Right renal cortex interstitium (tissue), 3 donors: ENCODE measurements around the gene FAM124A. TPM values are rescaled to one million over a fixed set of nuclear protein-coding genes. Genes with fewer than 3 reads are reported as not detected.

Experiments used
- DNase-seq, 3 donors: peaks; one replicate each; pipeline ENCODE4 v3.0.0-alpha.2; 2013; ENCODE audit warnings: low read depth in 3 of 3, low spot score in 2 of 3
- polyA plus RNA-seq, 3 donors: library from polyadenylated mRNA; unstranded; fragments of 120-200 nt; gene quantifications; one replicate each; pipeline ENCODE4 v1.2.1, GENCODE V29; 2013; ENCODE audit not compliant: insufficient read length in 3 of 3

The FAM124A gene
- polyA plus RNA-seq, 3 donors, result 4.4 to 4.6 (median 4.5) TPM

- no peak for DNase-seq
Observed at GRCh38 chr13:51292000-51292565, 69.9 kb downstream of the FAM124A start.

GRCh38 chr13:51297556-51297955 is 75.4 kb downstream of the FAM124A start:
- no peak for DNase-seq

- no peak for DNase-seq
Observed at GRCh38 chr13:51298812-51299211, 76.6 kb downstream of the FAM124A start.

GRCh38 chr13:51303063-51303552 is 80.9 kb downstream of the FAM124A start:
- no peak for DNase-seq

- no peak for DNase-seq
Observed at GRCh38 chr13:51303882-51304281, 81.7 kb downstream of the FAM124A start.

GRCh38 chr13:51305271-51305967 is 83.2 kb downstream of the FAM124A start:
- no peak for DNase-seq

- no peak for DNase-seq
Observed at GRCh38 chr13:51308781-51309180, 86.6 kb downstream of the FAM124A start.

- no peak for DNase-seq
Observed at GRCh38 chr13:51311231-51311630, 89.0 kb downstream of the FAM124A start.

- DNase-seq, result no peak
Observed at GRCh38 chr13:51311957-51312520, 89.8 kb downstream of the FAM124A start.

GRCh38 chr13:51313619-51314018 is 91.4 kb downstream of the FAM124A start:
- no peak for DNase-seq

GRCh38 chr13:51317262-51317661 is 95.1 kb downstream of the FAM124A start:
- no peak for DNase-seq

- DNase-seq, result no peak
Observed at GRCh38 chr13:51318015-51318414, 95.8 kb downstream of the FAM124A start.

GRCh38 chr13:51318876-51319275 is 96.7 kb downstream of the FAM124A start:
- DNase-seq, result no peak

- no peak for DNase-seq
Observed at GRCh38 chr13:51321836-51322235, 99.6 kb downstream of the FAM124A start.

GRCh38 chr13:51322826-51323225 is 100.6 kb downstream of the FAM124A start:
- DNase-seq, result no peak

- no peak for DNase-seq
Observed at GRCh38 chr13:51323824-51324511, 101.8 kb downstream of the FAM124A start.

GRCh38 chr13:51324714-51325420 is 102.7 kb downstream of the FAM124A start:
- no peak for DNase-seq

GRCh38 chr13:51325837-51326236 is 103.6 kb downstream of the FAM124A start:
- no peak for DNase-seq

- no peak for DNase-seq
Observed at GRCh38 chr13:51326777-51327176, 104.6 kb downstream of the FAM124A start.

GRCh38 chr13:51327961-51328360 is 105.8 kb downstream of the FAM124A start:
- no peak for DNase-seq

- no peak for DNase-seq
Observed at GRCh38 chr13:51328488-51328887, 106.3 kb downstream of the FAM124A start.
